ENCODE results near the gene PSMB4.

DNA sequence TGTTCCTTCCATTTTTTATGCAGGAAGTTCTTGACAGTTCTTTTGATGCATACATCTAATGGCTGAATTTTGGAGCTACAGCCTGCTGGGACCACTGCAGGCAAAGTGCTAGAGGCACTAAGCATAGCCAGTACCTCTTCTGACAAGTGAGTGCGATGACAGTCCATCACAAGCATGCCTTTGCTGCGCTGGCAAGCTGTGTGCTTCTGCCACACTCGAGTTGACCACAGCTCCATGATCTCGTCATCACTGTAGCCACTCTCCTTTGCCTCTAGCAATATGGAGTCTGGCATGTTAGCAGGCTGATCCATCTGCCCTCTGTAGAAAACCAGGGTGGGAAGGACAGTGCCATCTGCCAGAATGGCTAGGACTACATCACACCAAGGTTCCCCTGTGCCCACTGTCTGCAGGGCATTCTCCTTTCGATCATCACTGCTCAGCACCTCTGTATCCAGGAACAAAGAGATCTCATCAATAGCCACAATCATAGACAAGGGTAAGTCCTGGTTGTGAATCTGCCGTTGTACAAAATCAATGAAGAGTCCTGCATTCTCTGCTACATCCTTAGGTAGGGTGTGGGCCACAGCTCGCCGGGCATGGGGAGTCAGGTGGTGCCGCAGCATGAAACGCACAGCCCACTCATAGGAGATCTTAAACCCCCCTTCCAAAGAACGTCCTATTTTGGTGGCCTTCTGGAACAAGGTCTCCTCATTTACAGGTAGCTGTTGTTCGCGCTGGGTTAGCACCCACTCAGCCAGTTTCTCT, 6.0 kb downstream of the PSMB4 start:
- no peak for TF ChIP-seq POLR2A (IDR thresholded peaks at IDR 0.05; ENCODE audit: low read length)
- TF ChIP-seq GATA1 (IDR thresholded peaks at IDR 0.05; ENCODE audit: low read depth, low read length) = no peak

Data from erythroblast (primary cell).